ENCODE measurements around the gene MLPH. TPM values are rescaled to one million over a fixed set of nuclear protein-coding genes. Genes with fewer than 3 reads are reported as not detected.

The MLPH gene
- total and polyA plus RNA-seq, 2 of the 13 experiments (the other 11 are each of a cell fraction or from before 2014, with no cell fraction given) = 0.12 TPM; not detected in 1

DNA sequence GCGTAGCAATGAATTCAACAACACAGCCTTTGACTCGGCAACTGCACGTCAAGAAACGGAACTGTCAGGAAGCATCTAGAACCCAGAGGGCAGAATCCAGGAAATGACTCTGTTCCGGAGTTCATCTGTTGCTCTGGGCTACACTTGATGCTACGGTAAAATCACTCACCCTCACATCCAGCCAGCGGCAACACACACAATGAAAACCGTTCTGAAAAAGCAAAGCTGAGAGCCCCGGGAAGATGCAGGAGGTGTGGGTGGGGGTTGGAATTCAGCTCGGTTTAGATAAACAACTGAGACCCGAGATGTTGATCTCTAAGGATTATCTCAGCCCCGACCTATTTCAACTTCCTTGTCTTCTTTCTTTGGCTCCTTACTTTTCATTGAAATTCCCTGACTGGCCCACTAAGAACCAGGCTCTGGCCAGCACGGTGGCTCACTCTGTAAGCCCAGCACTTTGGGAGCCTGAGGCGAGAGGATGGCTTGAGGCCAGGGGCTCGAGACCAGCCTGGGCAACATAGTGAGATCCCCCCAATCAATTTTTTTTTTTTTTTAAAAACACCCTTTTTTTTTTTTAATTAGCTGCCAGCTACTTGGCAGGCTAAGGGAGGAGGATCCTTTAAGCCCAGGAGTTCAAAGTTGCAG lies 116.8 kb downstream of the MLPH start (continued):
- TF ChIP-seq, protein P1, sequence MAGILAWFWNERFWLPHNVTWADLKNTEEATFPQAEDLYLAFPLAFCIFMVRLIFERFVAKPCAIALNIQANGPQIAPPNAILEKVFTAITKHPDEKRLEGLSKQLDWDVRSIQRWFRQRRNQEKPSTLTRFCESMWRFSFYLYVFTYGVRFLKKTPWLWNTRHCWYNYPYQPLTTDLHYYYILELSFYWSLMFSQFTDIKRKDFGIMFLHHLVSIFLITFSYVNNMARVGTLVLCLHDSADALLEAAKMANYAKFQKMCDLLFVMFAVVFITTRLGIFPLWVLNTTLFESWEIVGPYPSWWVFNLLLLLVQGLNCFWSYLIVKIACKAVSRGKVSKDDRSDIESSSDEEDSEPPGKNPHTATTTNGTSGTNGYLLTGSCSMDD (CRISPR knock-in tag; IDR thresholded peaks at IDR 0.05) = no peak
- TF ChIP-seq GATAD2A (CRISPR knock-in tag; IDR thresholded peaks at IDR 0.05) = peak; percentile 64; the same call in 1 of the 2 replicates
- peak; percentile 71 for TF ChIP-seq ERF (CRISPR knock-in tag; IDR thresholded peaks at IDR 0.05)
- no peak for TF ChIP-seq TBL1XR1 (IDR thresholded peaks at IDR 0.05; ENCODE audit: borderline replicate concordance, low read length, partially characterized antibody)
- no peak for TF ChIP-seq ZNF24 (IDR thresholded peaks at IDR 0.05)
- TF ChIP-seq ZNF790 (CRISPR knock-in tag; IDR thresholded peaks at IDR 0.05; ENCODE audit: borderline replicate concordance) = no peak
- no peak for TF ChIP-seq SRY (CRISPR knock-in tag; IDR thresholded peaks at IDR 0.05)
- TF ChIP-seq ZNF44 (CRISPR knock-in tag; IDR thresholded peaks at IDR 0.05) = no peak
- TF ChIP-seq ADNP (CRISPR knock-in tag; IDR thresholded peaks at IDR 0.05) = no peak
- no peak for TF ChIP-seq KLF13 (CRISPR knock-in tag; IDR thresholded peaks at IDR 0.05)
- TF ChIP-seq SRSF9 (IDR thresholded peaks at IDR 0.05; ENCODE audit: borderline replicate concordance, insufficient read depth, low read depth, low read length, poor library complexity, severe bottlenecking) = no peak
- no peak for TF ChIP-seq ZSCAN31 (CRISPR knock-in tag; IDR thresholded peaks at IDR 0.05; ENCODE audit: low read depth)
- TF ChIP-seq JUNB (CRISPR knock-in tag; IDR thresholded peaks at IDR 0.05; ENCODE audit: borderline replicate concordance) = no peak
- TF ChIP-seq, protein P2, sequence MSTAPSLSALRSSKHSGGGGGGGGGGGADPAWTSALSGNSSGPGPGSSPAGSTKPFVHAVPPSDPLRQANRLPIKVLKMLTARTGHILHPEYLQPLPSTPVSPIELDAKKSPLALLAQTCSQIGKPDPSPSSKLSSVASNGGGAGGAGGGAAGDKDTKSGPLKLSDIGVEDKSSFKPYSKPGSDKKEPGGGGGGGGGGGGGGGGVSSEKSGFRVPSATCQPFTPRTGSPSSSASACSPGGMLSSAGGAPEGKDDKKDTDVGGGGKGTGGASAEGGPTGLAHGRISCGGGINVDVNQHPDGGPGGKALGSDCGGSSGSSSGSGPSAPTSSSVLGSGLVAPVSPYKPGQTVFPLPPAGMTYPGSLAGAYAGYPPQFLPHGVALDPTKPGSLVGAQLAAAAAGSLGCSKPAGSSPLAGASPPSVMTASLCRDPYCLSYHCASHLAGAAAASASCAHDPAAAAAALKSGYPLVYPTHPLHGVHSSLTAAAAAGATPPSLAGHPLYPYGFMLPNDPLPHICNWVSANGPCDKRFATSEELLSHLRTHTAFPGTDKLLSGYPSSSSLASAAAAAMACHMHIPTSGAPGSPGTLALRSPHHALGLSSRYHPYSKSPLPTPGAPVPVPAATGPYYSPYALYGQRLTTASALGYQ (CRISPR knock-in tag; IDR thresholded peaks at IDR 0.05) = no peak
- no peak for TF ChIP-seq MTF2 (CRISPR knock-in tag; IDR thresholded peaks at IDR 0.05; ENCODE audit: borderline replicate concordance)
- TF ChIP-seq, protein P3, sequence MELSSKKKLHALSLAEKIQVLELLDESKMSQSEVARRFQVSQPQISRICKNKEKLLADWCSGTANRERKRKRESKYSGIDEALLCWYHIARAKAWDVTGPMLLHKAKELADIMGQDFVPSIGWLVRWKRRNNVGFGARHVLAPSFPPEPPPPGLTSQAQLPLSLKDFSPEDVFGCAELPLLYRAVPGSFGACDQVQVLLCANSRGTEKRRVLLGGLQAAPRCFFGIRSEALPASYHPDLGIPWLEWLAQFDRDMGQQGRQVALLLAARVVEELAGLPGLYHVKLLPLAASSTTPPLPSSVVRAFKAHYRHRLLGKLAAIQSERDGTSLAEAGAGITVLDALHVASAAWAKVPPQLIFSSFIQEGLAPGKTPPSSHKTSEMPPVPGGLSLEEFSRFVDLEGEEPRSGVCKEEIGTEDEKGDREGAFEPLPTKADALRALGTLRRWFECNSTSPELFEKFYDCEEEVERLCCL (CRISPR knock-in tag; IDR thresholded peaks at IDR 0.05; ENCODE audit: borderline replicate concordance) = no peak
- no peak for TF ChIP-seq U2AF1 (optimal IDR thresholded peaks at IDR 0.05; ENCODE audit: low read depth, low read length)
- TF ChIP-seq PRPF4 (IDR thresholded peaks at IDR 0.05; ENCODE audit: low read depth, low read length, poor library complexity, severe bottlenecking) = no peak
- TF ChIP-seq, protein P4, sequence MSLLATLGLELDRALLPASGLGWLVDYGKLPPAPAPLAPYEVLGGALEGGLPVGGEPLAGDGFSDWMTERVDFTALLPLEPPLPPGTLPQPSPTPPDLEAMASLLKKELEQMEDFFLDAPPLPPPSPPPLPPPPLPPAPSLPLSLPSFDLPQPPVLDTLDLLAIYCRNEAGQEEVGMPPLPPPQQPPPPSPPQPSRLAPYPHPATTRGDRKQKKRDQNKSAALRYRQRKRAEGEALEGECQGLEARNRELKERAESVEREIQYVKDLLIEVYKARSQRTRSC (CRISPR knock-in tag; IDR thresholded peaks at IDR 0.05; ENCODE audit: low read depth) = no peak
- TF ChIP-seq SRF (IDR thresholded peaks at IDR 0.05; ENCODE audit: low read depth, low read length) = no peak
- TF ChIP-seq TSC22D2 (CRISPR knock-in tag; IDR thresholded peaks at IDR 0.05; ENCODE audit: borderline replicate concordance) = no peak
- peak; percentile 12; the same call in 1 of the 2 replicates for TF ChIP-seq RFX3 (CRISPR knock-in tag; IDR thresholded peaks at IDR 0.05)
- no peak for TF ChIP-seq MATR3 (CRISPR knock-in tag; IDR thresholded peaks at IDR 0.05)
- TF ChIP-seq, protein P5, sequence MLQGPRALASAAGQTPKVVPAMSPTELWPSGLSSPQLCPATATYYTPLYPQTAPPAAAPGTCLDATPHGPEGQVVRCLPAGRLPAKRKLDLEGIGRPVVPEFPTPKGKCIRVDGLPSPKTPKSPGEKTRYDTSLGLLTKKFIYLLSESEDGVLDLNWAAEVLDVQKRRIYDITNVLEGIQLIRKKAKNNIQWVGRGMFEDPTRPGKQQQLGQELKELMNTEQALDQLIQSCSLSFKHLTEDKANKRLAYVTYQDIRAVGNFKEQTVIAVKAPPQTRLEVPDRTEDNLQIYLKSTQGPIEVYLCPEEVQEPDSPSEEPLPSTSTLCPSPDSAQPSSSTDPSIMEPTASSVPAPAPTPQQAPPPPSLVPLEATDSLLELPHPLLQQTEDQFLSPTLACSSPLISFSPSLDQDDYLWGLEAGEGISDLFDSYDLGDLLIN (CRISPR knock-in tag; IDR thresholded peaks at IDR 0.05; ENCODE audit: borderline replicate concordance) = no peak
- TF ChIP-seq ZNF180 (CRISPR knock-in tag; IDR thresholded peaks at IDR 0.05; ENCODE audit: borderline replicate concordance, low read depth) = no peak
